ENCODE measurements around the gene WWOX.

The WWOX gene

DNA sequence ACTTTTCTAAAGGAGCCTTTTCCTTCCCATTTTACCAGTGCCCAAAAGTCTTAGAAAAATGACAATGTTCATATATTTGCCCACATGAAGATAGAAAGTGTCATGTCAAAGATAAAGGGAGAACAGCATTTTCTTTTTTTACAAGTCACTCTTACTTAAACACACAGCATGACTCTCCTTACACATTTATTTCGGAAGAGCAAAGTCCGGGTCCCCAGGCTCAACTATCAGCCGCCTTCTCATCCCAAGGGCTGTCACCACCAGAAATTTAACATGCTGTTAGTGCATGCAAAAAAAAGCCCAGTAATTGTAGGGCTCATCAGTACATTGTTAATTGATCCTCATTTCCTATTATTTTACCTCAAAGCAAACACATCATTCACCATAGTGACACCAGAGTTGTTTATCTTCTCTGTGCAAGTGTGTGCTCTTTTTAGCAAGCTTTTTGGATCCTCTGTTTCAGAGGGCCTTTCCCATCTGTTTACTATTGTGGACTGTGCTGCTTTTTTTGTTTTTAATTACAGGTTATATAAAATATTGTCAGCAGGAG lies 560.3 kb downstream of the WWOX start:
- Histone ChIP-seq H2AK5ac (ENCODE audit: low read length) (no peak overlapping the region), H3K27me3 (ENCODE audit: insufficient read depth, low read length, poor library complexity) (no peaks in the 10 kb centered on the region), H3K79me2 (ENCODE audit: control insufficient read depth, insufficient read depth, low read length) (no peaks in the 10 kb centered on the region), H4K8ac (ENCODE audit: low read depth, low read length) (no peak overlapping the region), H3K79me1 (ENCODE audit: low read length) (no peaks in the 10 kb centered on the region), H3K9ac (ENCODE audit: low read length) (no peak overlapping the region), H3K4me2 (ENCODE audit: low read length) (no peak overlapping the region), H2BK15ac (replicated peaks; ENCODE audit: low read depth) (no peak overlapping the region), H3K27ac (ENCODE audit: low read depth, low read length) (no peak overlapping the region), H4K5ac (ENCODE audit: low read length) (no peak overlapping the region), H3K23ac (ENCODE audit: low read length) (no peak overlapping the region), H3K4ac (ENCODE audit: low read depth, low read length) (no peak overlapping the region), H2BK120ac (ENCODE audit: low read depth, low read length) (no peak overlapping the region), H3K4me1 (ENCODE audit: control insufficient read depth, low read depth, low read length) (no peaks in the 10 kb centered on the region), H3K56ac (ENCODE audit: low read length) (no peak overlapping the region), H3K4me3 (ENCODE audit: low read length) (no peak overlapping the region), H3K18ac (ENCODE audit: low read length) (no peak overlapping the region), H3K36me3 (ENCODE audit: control insufficient read depth, insufficient read depth, low read length) (no peaks in the 10 kb centered on the region), H2BK5ac (ENCODE audit: low read length) (no peak overlapping the region)
- WGBS (ENCODE audit: extremely low coverage, insufficient coverage, low lambda C conversion rate): no CpG with 5 or more reads among the region's 3 CpGs
- no peak for DNase-seq

DNA sequence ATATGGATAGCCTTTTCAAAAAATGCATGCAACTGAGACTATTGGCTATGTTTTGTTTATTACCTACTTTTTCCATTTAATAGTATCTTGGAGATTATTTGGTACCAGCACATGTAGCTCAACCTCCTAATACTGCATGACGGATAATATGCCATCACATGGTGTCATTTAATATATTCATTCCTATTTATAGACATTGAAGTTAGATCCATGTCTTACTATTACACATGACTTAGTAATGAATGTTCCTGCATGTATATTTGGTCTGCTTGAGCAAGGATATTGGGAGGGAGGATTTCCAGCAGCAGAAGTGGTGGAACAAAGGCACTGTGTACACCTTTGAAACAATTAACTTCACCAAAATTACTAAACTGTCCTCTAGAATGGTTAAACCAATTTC lies 561.3 kb downstream of the WWOX start:
- Histone ChIP-seq H3K18ac (ENCODE audit: low read length) (no peak overlapping the region), H3K36me3 (ENCODE audit: control insufficient read depth, insufficient read depth, low read length) (no peaks in the 10 kb centered on the region), H3K4me1 (ENCODE audit: control insufficient read depth, low read depth, low read length) (no peaks in the 10 kb centered on the region), H3K9ac (ENCODE audit: low read length) (no peak overlapping the region), H2BK120ac (ENCODE audit: low read depth, low read length) (no peak overlapping the region), H4K5ac (ENCODE audit: low read length) (no peak overlapping the region), H2AK5ac (ENCODE audit: low read length) (no peak overlapping the region), H3K79me1 (ENCODE audit: low read length) (no peaks in the 10 kb centered on the region), H3K4me3 (ENCODE audit: low read length) (no peak overlapping the region), H3K4me2 (ENCODE audit: low read length) (no peak overlapping the region), H3K27me3 (ENCODE audit: insufficient read depth, low read length, poor library complexity) (no peaks in the 10 kb centered on the region), H3K4ac (ENCODE audit: low read depth, low read length) (no peak overlapping the region), H2BK5ac (ENCODE audit: low read length) (no peak overlapping the region), H3K23ac (ENCODE audit: low read length) (no peak overlapping the region), H2BK15ac (replicated peaks; ENCODE audit: low read depth) (no peak overlapping the region), H3K79me2 (ENCODE audit: control insufficient read depth, insufficient read depth, low read length) (no peaks in the 10 kb centered on the region), H3K27ac (ENCODE audit: low read depth, low read length) (no peak overlapping the region), H4K8ac (ENCODE audit: low read depth, low read length) (no peak overlapping the region), H3K56ac (ENCODE audit: low read length) (no peak overlapping the region)
- no CpG with 5 or more reads among the region's 1 CpG for WGBS (ENCODE audit: extremely low coverage, insufficient coverage, low lambda C conversion rate)
- DNase-seq: no peak

DNA sequence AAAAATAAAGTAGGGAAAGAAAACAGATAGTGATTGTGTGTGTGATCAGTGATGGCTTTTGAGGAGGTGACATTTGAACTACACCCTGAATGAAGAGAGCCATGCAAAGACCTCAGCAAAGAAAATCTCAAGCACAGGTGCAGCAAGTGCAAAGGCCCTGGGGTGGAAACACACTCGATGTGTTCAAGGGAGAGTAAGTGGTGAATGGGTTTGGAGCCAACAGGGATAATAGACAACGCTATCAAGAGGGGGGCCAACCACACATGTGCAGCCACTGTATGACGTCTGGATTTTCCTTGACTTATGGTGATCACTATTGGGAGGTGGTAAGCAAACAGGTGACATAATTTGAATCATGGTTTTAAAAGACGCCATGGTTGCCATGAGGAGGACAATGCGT lies 564.2 kb downstream of the WWOX start:
- no peaks in the 10 kb centered on the region for H3K36me3 ChIP-seq (ENCODE audit: control insufficient read depth, insufficient read depth, low read length)
- H2BK15ac ChIP-seq (replicated peaks; ENCODE audit: low read depth): no peak overlapping the region
- H3K4me3 ChIP-seq (ENCODE audit: low read length): no peak overlapping the region
- H3K4me2 ChIP-seq (ENCODE audit: low read length): no peak overlapping the region
- H2AK5ac ChIP-seq (ENCODE audit: low read length): no peak overlapping the region
- H3K79me1 ChIP-seq (ENCODE audit: low read length): no peaks in the 10 kb centered on the region
- no peak for DNase-seq
- no peak overlapping the region for H4K8ac ChIP-seq (ENCODE audit: low read depth, low read length)
- no peak overlapping the region for H3K23ac ChIP-seq (ENCODE audit: low read length)
- H3K56ac ChIP-seq (ENCODE audit: low read length): no peak overlapping the region
- peaks cover 5% of the 10 kb centered on the region for H3K4me1 ChIP-seq (ENCODE audit: control insufficient read depth, low read depth, low read length)
- no peak overlapping the region for H2BK5ac ChIP-seq (ENCODE audit: low read length)
- WGBS (ENCODE audit: extremely low coverage, insufficient coverage, low lambda C conversion rate): no CpG with 5 or more reads among the region's 5 CpGs
- H3K79me2 ChIP-seq (ENCODE audit: control insufficient read depth, insufficient read depth, low read length): no peaks in the 10 kb centered on the region
- no peak overlapping the region for H3K18ac ChIP-seq (ENCODE audit: low read length)
- H3K9ac ChIP-seq (ENCODE audit: low read length): no peak overlapping the region
- H3K27me3 ChIP-seq (ENCODE audit: insufficient read depth, low read length, poor library complexity): no peaks in the 10 kb centered on the region
- no peak overlapping the region for H2BK120ac ChIP-seq (ENCODE audit: low read depth, low read length)
- no peak overlapping the region for H3K4ac ChIP-seq (ENCODE audit: low read depth, low read length)
- no peak overlapping the region for H3K27ac ChIP-seq (ENCODE audit: low read depth, low read length)
- no peak overlapping the region for H4K5ac ChIP-seq (ENCODE audit: low read length)

DNA sequence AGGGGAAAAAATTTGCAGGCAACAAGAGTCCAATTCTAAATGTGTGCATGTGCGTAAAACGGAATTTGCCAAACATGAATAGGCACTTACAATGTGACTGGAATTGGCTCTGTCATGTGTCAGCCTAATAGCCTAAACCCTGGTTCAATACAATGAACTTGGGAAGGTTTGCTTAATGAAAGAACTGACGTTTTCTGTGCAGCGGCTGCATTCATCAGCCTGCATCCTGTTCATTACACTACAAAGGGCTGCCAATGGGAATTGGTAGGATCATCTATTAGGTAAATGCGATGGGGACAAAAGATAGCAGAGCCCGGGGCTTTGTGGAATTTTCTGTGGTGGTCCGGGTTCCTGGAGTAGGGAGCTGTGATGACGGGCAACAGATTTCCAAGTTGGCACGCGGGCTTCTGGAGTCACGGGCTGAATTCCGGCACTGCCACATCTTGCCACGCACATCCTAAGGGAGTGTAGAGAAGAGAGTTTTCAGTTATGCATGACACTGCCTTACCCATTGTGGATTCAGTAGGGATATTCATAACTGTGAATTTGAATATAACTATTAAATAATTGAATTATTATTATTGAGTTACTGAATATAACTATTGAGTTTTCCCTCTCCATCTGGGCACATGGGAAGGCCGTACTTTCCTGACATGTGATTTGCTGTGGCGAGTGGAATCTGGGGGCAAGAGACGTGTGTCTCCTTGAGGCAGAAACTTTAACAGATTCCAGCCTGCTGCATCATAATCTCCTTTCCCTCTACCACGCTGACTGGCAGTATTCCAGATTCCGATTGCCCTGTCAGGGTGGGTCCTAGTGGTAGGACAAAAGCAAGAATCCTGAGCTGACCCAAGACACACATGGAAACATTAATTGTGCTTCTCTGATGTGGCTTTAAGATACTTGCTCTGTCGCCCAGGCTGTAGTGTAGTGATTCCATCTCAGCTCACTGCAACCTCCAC lies 565.6 kb downstream of the WWOX start:
- H4K5ac ChIP-seq (ENCODE audit: low read length): no peak overlapping the region
- no peak overlapping the region for H3K23ac ChIP-seq (ENCODE audit: low read length)
- no peak overlapping the region for H3K4ac ChIP-seq (ENCODE audit: low read depth, low read length)
- no peaks in the 10 kb centered on the region for H3K27me3 ChIP-seq (ENCODE audit: insufficient read depth, low read length, poor library complexity)
- no peak overlapping the region for H3K4me2 ChIP-seq (ENCODE audit: low read length)
- no peak overlapping the region for H2BK120ac ChIP-seq (ENCODE audit: low read depth, low read length)
- no peak overlapping the region for H3K27ac ChIP-seq (ENCODE audit: low read depth, low read length)
- DNase-seq: no peak
- no peak overlapping the region for H3K4me3 ChIP-seq (ENCODE audit: low read length)
- WGBS (ENCODE audit: extremely low coverage, insufficient coverage, low lambda C conversion rate): no CpG with 5 or more reads among the region's 19 CpGs
- no peaks in the 10 kb centered on the region for H3K79me1 ChIP-seq (ENCODE audit: low read length)
- no peak overlapping the region for H2BK15ac ChIP-seq (replicated peaks; ENCODE audit: low read depth)
- no peak overlapping the region for H2BK5ac ChIP-seq (ENCODE audit: low read length)
- H3K79me2 ChIP-seq (ENCODE audit: control insufficient read depth, insufficient read depth, low read length): no peaks in the 10 kb centered on the region
- no peak overlapping the region for H4K8ac ChIP-seq (ENCODE audit: low read depth, low read length)
- H3K9ac ChIP-seq (ENCODE audit: low read length): no peak overlapping the region
- H3K18ac ChIP-seq (ENCODE audit: low read length): no peak overlapping the region
- peaks cover 8% of the 10 kb centered on the region for H3K4me1 ChIP-seq (ENCODE audit: control insufficient read depth, low read depth, low read length)
- no peak overlapping the region for H2AK5ac ChIP-seq (ENCODE audit: low read length)
- H3K36me3 ChIP-seq (ENCODE audit: control insufficient read depth, insufficient read depth, low read length): no peaks in the 10 kb centered on the region
- no peak overlapping the region for H3K56ac ChIP-seq (ENCODE audit: low read length)

DNA sequence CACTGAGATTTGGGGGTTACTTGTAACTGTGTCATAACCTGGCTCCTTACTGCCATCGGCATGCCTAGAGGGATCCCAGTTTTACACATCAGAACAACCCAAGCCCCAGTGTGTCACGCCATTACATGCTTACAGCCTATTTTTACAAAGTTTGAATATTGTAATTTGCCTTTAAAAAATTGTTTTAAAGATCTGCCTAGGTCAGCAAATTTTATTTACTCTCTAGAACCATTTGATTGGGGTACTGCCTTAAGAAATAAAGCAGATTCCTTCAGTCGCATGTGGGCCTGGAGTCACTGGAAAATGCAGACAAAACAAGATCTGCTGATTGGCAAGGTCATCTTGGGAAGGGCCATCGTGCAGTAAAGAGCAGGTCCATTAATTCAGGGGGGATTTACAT lies 566.9 kb downstream of the WWOX start:
- H2BK5ac ChIP-seq (ENCODE audit: low read length): no peak overlapping the region
- no peak overlapping the region for H3K4me3 ChIP-seq (ENCODE audit: low read length)
- H3K4me1 ChIP-seq (ENCODE audit: control insufficient read depth, low read depth, low read length): peaks cover 8% of the 10 kb centered on the region
- no peak overlapping the region for H3K27ac ChIP-seq (ENCODE audit: low read depth, low read length)
- no peaks in the 10 kb centered on the region for H3K79me1 ChIP-seq (ENCODE audit: low read length)
- no peaks in the 10 kb centered on the region for H3K36me3 ChIP-seq (ENCODE audit: control insufficient read depth, insufficient read depth, low read length)
- H3K9ac ChIP-seq (ENCODE audit: low read length): no peak overlapping the region
- H4K8ac ChIP-seq (ENCODE audit: low read depth, low read length): no peak overlapping the region
- H3K23ac ChIP-seq (ENCODE audit: low read length): no peak overlapping the region
- no peak overlapping the region for H3K18ac ChIP-seq (ENCODE audit: low read length)
- H3K79me2 ChIP-seq (ENCODE audit: control insufficient read depth, insufficient read depth, low read length): no peaks in the 10 kb centered on the region
- no peak overlapping the region for H4K5ac ChIP-seq (ENCODE audit: low read length)
- WGBS (ENCODE audit: extremely low coverage, insufficient coverage, low lambda C conversion rate): no CpG with 5 or more reads among the region's 4 CpGs
- no peak overlapping the region for H2AK5ac ChIP-seq (ENCODE audit: low read length)
- no peak overlapping the region for H2BK15ac ChIP-seq (replicated peaks; ENCODE audit: low read depth)
- no peak for DNase-seq
- H3K4me2 ChIP-seq (ENCODE audit: low read length): no peak overlapping the region
- H2BK120ac ChIP-seq (ENCODE audit: low read depth, low read length): no peak overlapping the region
- H3K4ac ChIP-seq (ENCODE audit: low read depth, low read length): no peak overlapping the region
- H3K56ac ChIP-seq (ENCODE audit: low read length): no peak overlapping the region
- H3K27me3 ChIP-seq (ENCODE audit: insufficient read depth, low read length, poor library complexity): no peaks in the 10 kb centered on the region

All from mesendoderm (in vitro differentiated cells).